ENCODE results near the gene ARL8A.
"Not testable (repeated sequence)": the region's sequence is repeated elsewhere in the genome, so short reads cannot be mapped to it uniquely, and the experiment has no call there.

The ARL8A gene

GRCh38 chr1:202112859-202113689 lies 31.5 kb downstream of the ARL8A start:
- no peak for DNase-seq

DNA sequence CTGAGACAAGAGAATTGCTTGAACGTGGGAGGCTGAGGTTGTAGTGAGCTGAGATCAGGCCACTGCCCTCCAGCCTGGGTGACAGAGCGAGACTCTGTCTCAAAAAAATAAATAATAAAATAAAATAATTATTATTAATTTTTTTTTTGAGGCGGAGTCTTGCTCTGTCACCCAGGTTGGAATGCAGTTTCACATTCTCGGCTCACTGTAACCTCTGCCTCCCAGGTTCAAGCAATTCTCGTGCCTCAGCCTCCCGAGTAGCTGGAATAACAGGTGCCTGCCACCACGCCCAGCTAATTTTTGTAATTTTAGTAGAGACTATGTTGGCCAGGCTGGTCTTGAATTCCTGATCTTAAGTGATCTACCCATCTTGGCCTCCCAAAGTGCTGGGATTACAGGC lies 32.9 kb downstream of the ARL8A start:
- DNase-seq: not testable (repeated sequence)

- no peak for DNase-seq
Measured at GRCh38 chr1:202110977-202111376, 33.6 kb downstream of the ARL8A start.

- DNase-seq: no peak
Measured at GRCh38 chr1:202107801-202108731, 36.5 kb downstream of the ARL8A start.

- DNase-seq: no peak
Measured at GRCh38 chr1:202107321-202107761, 37.2 kb downstream of the ARL8A start.

- no peak for DNase-seq
Measured at GRCh38 chr1:202106340-202107254, 37.9 kb downstream of the ARL8A start.

DNA sequence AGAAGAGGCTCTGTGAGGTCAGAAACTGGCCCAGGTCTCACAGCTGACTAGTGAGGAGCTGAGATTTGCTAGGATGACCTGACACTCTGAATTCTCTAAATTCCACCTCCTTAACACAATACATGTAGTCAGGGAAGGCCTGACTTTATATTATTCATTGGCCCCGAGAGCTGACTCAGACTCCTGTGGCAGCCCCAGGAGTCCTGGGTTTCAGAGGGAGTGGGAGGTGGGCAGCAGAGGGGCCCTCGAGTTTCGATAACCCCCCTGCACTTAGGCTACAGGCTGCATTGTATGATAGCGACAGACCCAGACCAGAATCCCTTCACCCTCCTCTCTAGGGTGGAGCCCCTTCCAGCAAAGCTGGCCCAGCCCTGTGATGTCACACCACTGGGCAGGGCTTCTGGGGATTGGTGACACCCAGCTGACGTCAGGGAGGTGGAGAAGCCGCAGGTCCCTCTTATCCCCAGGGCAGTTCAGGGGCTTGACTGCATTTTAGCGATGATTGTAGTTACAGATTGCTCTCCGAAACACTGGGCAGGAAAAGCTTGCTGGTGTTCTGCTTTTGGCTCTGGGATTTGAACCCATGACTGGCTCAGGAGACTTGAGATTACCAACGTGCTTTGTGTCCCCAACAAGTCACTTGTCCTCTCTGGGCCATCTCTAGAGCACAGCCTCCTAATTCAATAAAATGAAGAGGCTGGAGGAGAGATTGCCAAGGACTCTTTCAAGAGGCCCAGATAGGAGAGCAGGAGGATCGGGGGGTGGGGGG lies 38.8 kb downstream of the ARL8A start:
- no peak for DNase-seq

DNA sequence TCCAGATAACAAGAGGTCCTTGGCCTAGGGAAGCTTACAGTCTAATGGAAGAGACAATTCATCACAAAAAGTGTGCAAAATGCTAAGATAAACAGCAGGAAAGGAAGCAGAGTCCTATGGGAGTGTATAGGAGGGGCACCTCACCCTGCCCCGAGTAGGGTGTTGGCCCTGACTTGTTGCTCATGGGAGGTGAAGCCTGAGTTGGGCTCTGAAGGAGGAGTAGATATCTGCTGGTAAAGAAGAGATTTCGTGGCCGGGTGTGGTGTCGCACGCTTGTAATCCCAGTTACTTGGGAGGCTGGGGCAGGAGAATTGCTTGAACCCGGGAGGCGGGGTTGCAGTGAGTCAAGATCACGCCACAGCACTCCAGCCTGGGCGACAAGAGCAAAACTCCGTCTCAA lies 40.5 kb downstream of the ARL8A start:
- DNase-seq: no peak

DNA sequence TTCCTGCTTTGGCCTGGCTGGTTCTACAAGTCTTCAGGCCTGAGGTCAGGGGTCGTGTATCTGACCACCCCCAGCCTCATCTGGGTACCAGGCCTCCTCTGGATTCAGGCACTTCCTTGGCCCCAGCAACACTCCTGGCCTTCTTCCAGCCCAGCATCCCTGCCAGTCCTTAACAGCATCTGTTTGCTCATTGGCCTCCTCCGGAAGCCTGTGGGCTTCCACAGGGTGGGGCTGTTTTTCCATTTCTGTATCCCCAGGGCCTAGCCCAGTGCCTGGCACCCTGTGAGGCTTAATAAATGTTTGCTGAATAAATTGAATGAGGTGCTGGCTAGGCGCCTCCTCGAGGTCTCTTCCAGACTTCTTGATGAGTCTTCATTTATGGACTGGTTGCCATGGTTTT lies 43.4 kb downstream of the ARL8A start:
- no peak for DNase-seq

DNA sequence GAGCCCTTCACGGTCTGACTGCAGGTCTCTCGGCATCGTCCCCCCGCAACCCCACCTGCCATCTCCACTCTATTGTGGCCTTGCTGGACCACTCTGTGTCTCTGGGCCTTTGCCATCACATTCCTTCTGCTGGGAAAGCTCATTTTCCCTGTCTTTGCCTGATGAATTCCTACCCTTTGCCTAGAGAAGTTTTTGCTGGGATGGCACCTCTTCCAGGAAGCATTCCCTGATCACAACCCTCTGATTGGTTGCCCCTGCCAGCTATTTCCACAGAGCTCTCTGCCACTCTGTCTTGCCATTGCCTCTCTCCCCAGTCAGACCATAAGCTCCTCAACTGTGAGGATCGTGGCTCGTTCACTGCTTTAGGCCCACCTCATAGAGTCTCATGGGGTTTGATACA lies 50.7 kb downstream of the ARL8A start:
- DNase-seq: no peak

- no peak for DNase-seq
Measured at GRCh38 chr1:202090994-202091393, 53.5 kb downstream of the ARL8A start.

DNA sequence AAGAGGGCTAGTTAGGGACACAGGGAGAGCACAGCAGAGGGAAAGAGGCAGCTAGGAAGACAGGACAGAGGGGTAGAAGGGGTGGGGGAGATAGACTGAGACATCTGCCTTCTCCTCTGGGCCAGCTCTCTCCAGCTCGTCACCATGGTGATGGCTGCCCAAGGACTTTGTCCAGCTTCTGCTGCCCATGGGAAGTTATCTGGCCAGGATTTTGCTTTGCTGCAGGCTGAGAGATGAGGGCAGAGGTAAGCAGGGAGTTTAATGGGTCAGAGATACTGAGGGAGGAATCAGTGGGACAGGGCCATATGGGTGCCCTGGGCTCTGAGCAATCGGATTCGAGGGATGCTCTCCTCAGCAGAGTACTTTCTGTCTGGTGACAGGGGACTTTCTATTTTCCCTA lies 56.3 kb downstream of the ARL8A start:
- DNase-seq: no peak

- DNase-seq: no peak
Measured at GRCh38 chr1:202086579-202087350, 57.8 kb downstream of the ARL8A start.

- no peak for DNase-seq
Measured at GRCh38 chr1:202085682-202086373, 58.7 kb downstream of the ARL8A start.

- no peak for DNase-seq
Measured at GRCh38 chr1:202084791-202085681, 59.5 kb downstream of the ARL8A start.
